ENCODE data around the gene DLX2. TPM values are rescaled to one million over a fixed set of nuclear protein-coding genes. Genes with fewer than 3 reads are reported as not detected.

Gene DLX2
- total RNA-seq, 4 donors from 2014 or later = not detected

- H3K36me3 ChIP-seq = no peaks in the 10 kb centered on the region
- TF ChIP-seq CTCF (IDR thresholded peaks at IDR 0.05) = no peak
- no peak for TF ChIP-seq POLR2A (IDR thresholded peaks at IDR 0.05)
- H3K4me3 ChIP-seq = no peak overlapping the region
- no peaks in the 10 kb centered on the region for H3K9me3 ChIP-seq
- peaks cover 31 to 65% (median 34%) of the 10 kb centered on the region in 3 donors for H3K4me1 ChIP-seq
- no peak overlapping the region for H3K27ac ChIP-seq
- no peak for DNase-seq
- intact Hi-C loops (cut with DNase I) = no loop called here
- peaks cover 57 to 100% (median 92%) of the 10 kb centered on the region in 4 donors for H3K27me3 ChIP-seq
- WGBS, 2 donors = 17 to 18% methylated on average over 17 to 19 of the region's 19 CpGs
Measured at GRCh38 chr2:172092716-172093415, 9.8 kb downstream of the DLX2 start.

GRCh38 chr2:172091761-172092566 is 10.7 kb downstream of the DLX2 start:
- TF ChIP-seq CTCF (IDR thresholded peaks at IDR 0.05) (no peak), POLR2A (IDR thresholded peaks at IDR 0.05) (no peak)
- Histone ChIP-seq H3K27ac (no peak overlapping the region), H3K4me1 (peaks cover 31 to 65% (median 32%) of the 10 kb centered on the region in 3 donors), H3K4me3 (no peak overlapping the region), H3K36me3 (no peaks in the 10 kb centered on the region), H3K9me3 (no peaks in the 10 kb centered on the region), H3K27me3 (peaks cover 57 to 100% (median 92%) of the 10 kb centered on the region in 4 donors)
- WGBS, 2 donors = 19 to 25% methylated on average over 11 of the region's 11 CpGs
- DNase-seq = no peak
- intact Hi-C loops (cut with DNase I) = no loop called here

GRCh38 chr2:172091000-172091641 is 11.6 kb downstream of the DLX2 start:
- TF ChIP-seq CTCF (IDR thresholded peaks at IDR 0.05) = no peak
- no peak for TF ChIP-seq POLR2A (IDR thresholded peaks at IDR 0.05)
- DNase-seq = no peak
- intact Hi-C loops (cut with DNase I) = no loop called here

GRCh38 chr2:172090044-172090961 is 12.4 kb downstream of the DLX2 start:
- Histone ChIP-seq H3K27ac (no peak overlapping the region), H3K4me3 (no peak overlapping the region), H3K36me3 (no peaks in the 10 kb centered on the region), H3K4me1 (peaks cover 30 to 65% (median 30%) of the 10 kb centered on the region in 3 donors), H3K9me3 (no peaks in the 10 kb centered on the region), H3K27me3 (peaks cover 60 to 100% (median 92%) of the 10 kb centered on the region in 4 donors)
- no peak for DNase-seq
- intact Hi-C loops (cut with DNase I) = no loop called here
- 10 to 11% methylated on average over 10 to 20 of the region's 39 CpGs for WGBS, 2 donors
- TF ChIP-seq CTCF (IDR thresholded peaks at IDR 0.05) = no peak
- no peak for TF ChIP-seq POLR2A (IDR thresholded peaks at IDR 0.05)

More at GRCh38 chr2:172091000-172091641, 11.6 kb downstream of the DLX2 start:
- WGBS, 2 donors = 21 to 27% methylated on average over 13 of the region's 13 CpGs
- Histone ChIP-seq H3K27ac (no peak overlapping the region), H3K4me3 (no peak overlapping the region), H3K4me1 (peaks cover 30 to 65% (median 31%) of the 10 kb centered on the region in 3 donors), H3K27me3 (peaks cover 59 to 100% (median 92%) of the 10 kb centered on the region in 4 donors), H3K36me3 (no peaks in the 10 kb centered on the region), H3K9me3 (no peaks in the 10 kb centered on the region)
